GM18520 (cell line): ENCODE data around the gene SYT14.
"Not testable (repeated sequence)": the region's sequence is repeated elsewhere in the genome, so short reads cannot be mapped to it uniquely, and the experiment has no call there.

ENCODE experiments used
- ATAC-seq: cut with Tn5 transposase; IDR thresholded peaks from one replicate; pipeline ENCODE4 v1.9.1; 2021; ENCODE audit not compliant: unreplicated experiment

Gene SYT14

GRCh38 chr1:210104103-210104502 is 166.1 kb downstream of the SYT14 start:
- no peak for ATAC-seq

- not testable (repeated sequence) for ATAC-seq
Measured at GRCh38 chr1:210112906-210113305, 174.9 kb downstream of the SYT14 start.

GRCh38 chr1:210117198-210117597 is 179.2 kb downstream of the SYT14 start:
- no peak for ATAC-seq

- no peak for ATAC-seq
Measured at GRCh38 chr1:210117681-210118170, 179.7 kb downstream of the SYT14 start.

GRCh38 chr1:210123383-210123782 is 185.4 kb downstream of the SYT14 start:
- no peak for ATAC-seq

GRCh38 chr1:210123924-210124589 is 186.0 kb downstream of the SYT14 start:
- ATAC-seq: no peak

GRCh38 chr1:210124736-210125135 is 186.7 kb downstream of the SYT14 start:
- ATAC-seq: no peak

- ATAC-seq: no peak
Measured at GRCh38 chr1:210125143-210125542, 187.1 kb downstream of the SYT14 start.

GRCh38 chr1:210129092-210129491 is 191.1 kb downstream of the SYT14 start:
- ATAC-seq: no peak

- peak; percentile 84 for ATAC-seq
Measured at GRCh38 chr1:210129759-210130158, 191.7 kb downstream of the SYT14 start.

GRCh38 chr1:210132582-210132981 is 194.6 kb downstream of the SYT14 start:
- ATAC-seq: no peak

- ATAC-seq: no peak
Measured at GRCh38 chr1:210143465-210144062, 205.5 kb downstream of the SYT14 start.

- ATAC-seq: no peak
Measured at GRCh38 chr1:210144736-210145135, 206.7 kb downstream of the SYT14 start.

- no peak for ATAC-seq
Measured at GRCh38 chr1:210151052-210151672, 213.1 kb downstream of the SYT14 start.

GRCh38 chr1:210159211-210159610 is 221.2 kb downstream of the SYT14 start:
- no peak for ATAC-seq

- ATAC-seq: no peak
Measured at GRCh38 chr1:210170220-210170619, 232.2 kb downstream of the SYT14 start.

- no peak for ATAC-seq
Measured at GRCh38 chr1:210174133-210174532, 236.1 kb downstream of the SYT14 start.

- ATAC-seq: no peak
Measured at GRCh38 chr1:210185063-210185462, 247.0 kb downstream of the SYT14 start.

GRCh38 chr1:210187849-210188606 is 250.0 kb downstream of the SYT14 start:
- not testable (repeated sequence) for ATAC-seq

- no peak for ATAC-seq
Measured at GRCh38 chr1:210189426-210189825, 251.4 kb downstream of the SYT14 start.

- no peak for ATAC-seq
Measured at GRCh38 chr1:210195635-210196160, 257.7 kb downstream of the SYT14 start.
